ENCODE results near the gene ADAT1.

GRCh38 chr16:75558846-75559401 lies 64.2 kb downstream of the ADAT1 start:
- TF ChIP-seq SP1 (IDR thresholded peaks at IDR 0.05) (no peak), REST (IDR thresholded peaks at IDR 0.05) (no peak), HNF4A (conservative IDR thresholded peaks at IDR 0.05) (no peak), TAF1 (conservative IDR thresholded peaks at IDR 0.05) (no peak), MAX (IDR thresholded peaks at IDR 0.05) (no peak), EGR1 (IDR thresholded peaks at IDR 0.05; ENCODE audit: low read depth in 2 of 2) (no peak)
- TF ChIP-seq, protein P1, sequence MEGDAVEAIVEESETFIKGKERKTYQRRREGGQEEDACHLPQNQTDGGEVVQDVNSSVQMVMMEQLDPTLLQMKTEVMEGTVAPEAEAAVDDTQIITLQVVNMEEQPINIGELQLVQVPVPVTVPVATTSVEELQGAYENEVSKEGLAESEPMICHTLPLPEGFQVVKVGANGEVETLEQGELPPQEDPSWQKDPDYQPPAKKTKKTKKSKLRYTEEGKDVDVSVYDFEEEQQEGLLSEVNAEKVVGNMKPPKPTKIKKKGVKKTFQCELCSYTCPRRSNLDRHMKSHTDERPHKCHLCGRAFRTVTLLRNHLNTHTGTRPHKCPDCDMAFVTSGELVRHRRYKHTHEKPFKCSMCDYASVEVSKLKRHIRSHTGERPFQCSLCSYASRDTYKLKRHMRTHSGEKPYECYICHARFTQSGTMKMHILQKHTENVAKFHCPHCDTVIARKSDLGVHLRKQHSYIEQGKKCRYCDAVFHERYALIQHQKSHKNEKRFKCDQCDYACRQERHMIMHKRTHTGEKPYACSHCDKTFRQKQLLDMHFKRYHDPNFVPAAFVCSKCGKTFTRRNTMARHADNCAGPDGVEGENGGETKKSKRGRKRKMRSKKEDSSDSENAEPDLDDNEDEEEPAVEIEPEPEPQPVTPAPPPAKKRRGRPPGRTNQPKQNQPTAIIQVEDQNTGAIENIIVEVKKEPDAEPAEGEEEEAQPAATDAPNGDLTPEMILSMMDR (IDR thresholded peaks at IDR 0.05; ENCODE audit: low read depth, low read length, missing input control) = no peak

Measured in liver (tissue), 3 donors.